ENCODE data around the gene KIFBP. TPM values are rescaled to one million over a fixed set of nuclear protein-coding genes. Genes with fewer than 3 reads are reported as not detected.

The KIFBP gene
- total and polyA plus RNA-seq, 2 donors (not counting 3 experiments of a cell fraction or from before 2014, with no cell fraction given) = 17.6 to 39.8 TPM

- intact Hi-C loops (cut with micrococcal nuclease) = no loop called here
- no peak overlapping the region for H3K9ac ChIP-seq (replicated peaks; ENCODE audit: extremely low read depth, insufficient read depth, low read length)
- DNase-seq (ENCODE audit: low read depth, low spot score) (no peak), FAIRE-seq (no peak)
- H3K9me1 ChIP-seq (replicated peaks; ENCODE audit: control insufficient read depth, extremely low read depth, insufficient read depth, low read length) = no peaks in the 10 kb centered on the region
- peak overlapping the region; percentile 42 for H2AFZ ChIP-seq (ENCODE audit: low read depth, low read length)
- H3K4me2 ChIP-seq (ENCODE audit: insufficient read depth, low read length) = no peak overlapping the region
- H3K4me3 ChIP-seq (replicated peaks in 1 of 3; ENCODE audit: insufficient read depth in 1 of 3, low read depth in 1 of 3, low read length in 3 of 3) = no peak overlapping the region
- no peaks in the 10 kb centered on the region for H4K20me1 ChIP-seq (replicated peaks; ENCODE audit: control insufficient read depth, extremely low read depth, insufficient read depth, low read length)
- ChIA-PET POLR2A (no interaction called here), CTCF (no interaction called here)
- H3K79me2 ChIP-seq (ENCODE audit: control insufficient read depth, insufficient read depth, low read length) = no peaks in the 10 kb centered on the region
- H3K4me1 ChIP-seq (ENCODE audit: control insufficient read depth, extremely low read depth, insufficient read depth, low read length) = peaks cover 4% of the 10 kb centered on the region
- dilution Hi-C loops (cut with MboI; ENCODE audit: extremely low pct_ligation_motif_present, low sequenced_read_pairs) = no loop called here
- BruUV-seq (replicated peaks) = no TSS peak
- no peaks in the 10 kb centered on the region for H3K9me3 ChIP-seq (replicated peaks; ENCODE audit: control insufficient read depth, insufficient read depth, low read length)
- H3K27me3 ChIP-seq (ENCODE audit: control insufficient read depth in 2 of 2, insufficient read depth in 2 of 2, low read length in 2 of 2) = no peaks in the 10 kb centered on the region
- no peaks in the 10 kb centered on the region for H3K36me3 ChIP-seq (ENCODE audit: control insufficient read depth in 2 of 2, extremely low read depth in 1 of 2, insufficient read depth in 2 of 2, low read length in 2 of 2)
- TF ChIP-seq JUN (IDR thresholded peaks at IDR 0.05; ENCODE audit: borderline replicate concordance, insufficient read depth, insufficient read length, low read depth) (no peak), MYC (IDR thresholded peaks at IDR 0.05; ENCODE audit: low read depth, low read length) (no peak), EZH2 (IDR thresholded peaks at IDR 0.05; ENCODE audit: borderline replicate concordance, low read depth, low read length, severe bottlenecking) (no peak), POLR2AphosphoS5 (IDR thresholded peaks at IDR 0.05; ENCODE audit: insufficient read depth, low read depth, low read length) (no peak), POLR2A (IDR thresholded peaks at IDR 0.05; ENCODE audit: low read depth, low read length) (no peak), GATA2 (IDR thresholded peaks at IDR 0.05; ENCODE audit: insufficient read depth, insufficient read length, low read depth, low read length) (no peak), MAX (IDR thresholded peaks at IDR 0.05; ENCODE audit: insufficient read depth, insufficient read length) (no peak), FOS (IDR thresholded peaks at IDR 0.05; ENCODE audit: borderline replicate concordance, insufficient read depth, low read length) (no peak)
- TF ChIP-seq, protein P1, sequence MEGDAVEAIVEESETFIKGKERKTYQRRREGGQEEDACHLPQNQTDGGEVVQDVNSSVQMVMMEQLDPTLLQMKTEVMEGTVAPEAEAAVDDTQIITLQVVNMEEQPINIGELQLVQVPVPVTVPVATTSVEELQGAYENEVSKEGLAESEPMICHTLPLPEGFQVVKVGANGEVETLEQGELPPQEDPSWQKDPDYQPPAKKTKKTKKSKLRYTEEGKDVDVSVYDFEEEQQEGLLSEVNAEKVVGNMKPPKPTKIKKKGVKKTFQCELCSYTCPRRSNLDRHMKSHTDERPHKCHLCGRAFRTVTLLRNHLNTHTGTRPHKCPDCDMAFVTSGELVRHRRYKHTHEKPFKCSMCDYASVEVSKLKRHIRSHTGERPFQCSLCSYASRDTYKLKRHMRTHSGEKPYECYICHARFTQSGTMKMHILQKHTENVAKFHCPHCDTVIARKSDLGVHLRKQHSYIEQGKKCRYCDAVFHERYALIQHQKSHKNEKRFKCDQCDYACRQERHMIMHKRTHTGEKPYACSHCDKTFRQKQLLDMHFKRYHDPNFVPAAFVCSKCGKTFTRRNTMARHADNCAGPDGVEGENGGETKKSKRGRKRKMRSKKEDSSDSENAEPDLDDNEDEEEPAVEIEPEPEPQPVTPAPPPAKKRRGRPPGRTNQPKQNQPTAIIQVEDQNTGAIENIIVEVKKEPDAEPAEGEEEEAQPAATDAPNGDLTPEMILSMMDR (IDR thresholded peaks at IDR 0.05; ENCODE audit: extremely low read depth in 1 of 2, insufficient read depth in 1 of 2, low read depth in 1 of 2, low read length in 2 of 2) = no peak
- no peak overlapping the region for H3K27ac ChIP-seq (ENCODE audit: insufficient read depth, low read depth, low read length)
Measured at GRCh38 chr10:69043931-69044531, 55.4 kb downstream of the KIFBP start.

Data from endothelial cell of umbilical vein (primary cell).